NCI-H1694 (cell line): Measurements from ENCODE around the gene ZNF782.
"Not testable (repeated sequence)": the region's sequence is repeated elsewhere in the genome, so short reads cannot be mapped to it uniquely, and the experiment has no call there.

Experiments used
- DNase-seq: peaks from one replicate; lab custom pipeline; 2025; lab: John Stamatoyannopoulos, UW

ZNF782 gene

GRCh38 chr9:96853781-96854650 is at the start of gene ZNF782:
Gene ZNF782 (minus strand): TSS chr9:96854514. CDS start chr9:96851961, 2,553 bp downstream.
- DNase-seq = peak; percentile 90

- DNase-seq = not testable (repeated sequence)
Observed at GRCh38 chr9:96900010-96900409, 45.7 kb upstream of the ZNF782 start.

GRCh38 chr9:96892131-96892530 is 37.8 kb upstream of the ZNF782 start:
- no peak for DNase-seq

GRCh38 chr9:96888591-96888990 is 34.3 kb upstream of the ZNF782 start:
- DNase-seq = no peak

GRCh38 chr9:96885424-96885823 is 31.1 kb upstream of the ZNF782 start:
- no peak for DNase-seq

GRCh38 chr9:96884443-96884842 is 30.1 kb upstream of the ZNF782 start:
- DNase-seq = no peak

GRCh38 chr9:96883922-96884321 is 29.6 kb upstream of the ZNF782 start:
- DNase-seq = no peak

GRCh38 chr9:96877269-96877668 is 23.0 kb upstream of the ZNF782 start:
- no peak for DNase-seq

- peak; percentile 94 for DNase-seq
Observed at GRCh38 chr9:96875461-96876142, 21.3 kb upstream of the ZNF782 start.

- no peak for DNase-seq
Observed at GRCh38 chr9:96874947-96875460, 20.7 kb upstream of the ZNF782 start.

GRCh38 chr9:96874201-96874785 is 20.0 kb upstream of the ZNF782 start:
- DNase-seq = no peak

GRCh38 chr9:96871176-96871575 is 16.9 kb upstream of the ZNF782 start:
- DNase-seq = no peak

- DNase-seq = no peak
Observed at GRCh38 chr9:96868709-96869108, 14.4 kb upstream of the ZNF782 start.

- DNase-seq = no peak
Observed at GRCh38 chr9:96867079-96867804, 12.9 kb upstream of the ZNF782 start.

GRCh38 chr9:96865240-96865639 is 10.9 kb upstream of the ZNF782 start:
- not testable (repeated sequence) for DNase-seq

GRCh38 chr9:96859461-96860198 is 5.3 kb upstream of the ZNF782 start:
- no peak for DNase-seq

GRCh38 chr9:96858670-96859069 is 4.4 kb upstream of the ZNF782 start:
- no peak for DNase-seq

GRCh38 chr9:96858018-96858573 is 3.8 kb upstream of the ZNF782 start:
- DNase-seq = no peak

- peak; percentile 47 for DNase-seq
Observed at GRCh38 chr9:96856363-96857286, 2.3 kb upstream of the ZNF782 start.
